RWPE2 (cell line): Measurements from ENCODE around the gene GALNT3.
A peak's percentile ranks its signal among the peaks of the same experiment; 100 is the strongest.

Experiments
- ATAC-seq: fragments of 200-7000 bp; cut with Tn5 transposase; 3 replicates; pipeline ENCODE4 v1.9.1; 2021; ENCODE audit warnings: low read depth
- DNase-seq: peaks from one replicate; pipeline ENCODE4 v3.0.0-alpha.2; 2020; ENCODE audit warnings: low spot score
- H3K27ac ChIP-seq: fragments of 450-650 bp; 2 replicates; pipeline ENCODE4 v1.5.1; 2017; ENCODE audit warnings: mild to moderate bottlenecking; ENCODE audit not compliant: poor library complexity, severe bottlenecking
- H3K27me3 ChIP-seq: fragments of 250-450 bp; sonication (Bioruptor Pico); 2 replicates; pipeline ENCODE4 v1.5.1; 2021; ENCODE audit warnings: mild to moderate bottlenecking, moderate library complexity; ENCODE audit not compliant: insufficient read depth, poor library complexity, severe bottlenecking
- H3K36me3 ChIP-seq: fragments of 250-450 bp; sonication (Bioruptor Pico); 2 replicates; pipeline ENCODE4 v1.5.1; 2020; ENCODE audit warnings: low read depth, mild to moderate bottlenecking, moderate library complexity
- H3K4me1 ChIP-seq: fragments of 250-450 bp; sonication (Bioruptor Pico); 2 replicates; pipeline ENCODE4 v1.5.1; 2021; ENCODE audit warnings: mild to moderate bottlenecking, moderate library complexity; ENCODE audit not compliant: insufficient read depth, poor library complexity, severe bottlenecking
- H3K4me3 ChIP-seq: fragments of 250-450 bp; sonication (Bioruptor Pico); 2 replicates; pipeline ENCODE4 v1.5.1; 2021; ENCODE audit warnings: mild to moderate bottlenecking, moderate library complexity; ENCODE audit not compliant: severe bottlenecking
- H3K9me3 ChIP-seq: fragments of 250-450 bp; sonication (Bioruptor Pico); 2 replicates; pipeline ENCODE4 v1.5.1; 2021; ENCODE audit warnings: mild to moderate bottlenecking, moderate library complexity; ENCODE audit not compliant: severe bottlenecking
- CTCF ChIP-seq: fragments of 450-650 bp; IDR thresholded peaks from one replicate; pipeline ENCODE4 v1.5.1; 2017; ENCODE audit warnings: mild to moderate bottlenecking, moderate library complexity; ENCODE audit not compliant: poor library complexity, severe bottlenecking

Gene GALNT3

GRCh38 chr2:165792104-165792454 lies 2.0 kb downstream of the GALNT3 start:
- TF ChIP-seq CTCF, result no peak
- peak overlapping the region; percentile 81 for H3K4me3 ChIP-seq
- H3K27me3 ChIP-seq, result no peaks in the 10 kb centered on the region
- H3K9me3 ChIP-seq, result no peaks in the 10 kb centered on the region
- H3K4me1 ChIP-seq, result peaks cover 31% of the 10 kb centered on the region
- no peak for ATAC-seq
- DNase-seq, result no peak
- H3K36me3 ChIP-seq, result peaks cover 46% of the 10 kb centered on the region
- H3K27ac ChIP-seq, result peak overlapping the region; percentile 82

- Histone ChIP-seq H3K9me3 (no peaks in the 10 kb centered on the region), H3K27me3 (no peaks in the 10 kb centered on the region), H3K4me1 (peaks cover 31% of the 10 kb centered on the region), H3K27ac (peak overlapping the region; percentile 82), H3K36me3 (peaks cover 51% of the 10 kb centered on the region), H3K4me3 (no peak overlapping the region)
- TF ChIP-seq CTCF, result no peak
- DNase-seq (no peak), ATAC-seq (peak; percentile 32; the same call in 2 of the 3 replicates)
Observed at GRCh38 chr2:165791421-165792103, 2.5 kb downstream of the GALNT3 start.

- DNase-seq, result no peak
- H3K9me3 ChIP-seq, result no peaks in the 10 kb centered on the region
- no peak for TF ChIP-seq CTCF
Observed at GRCh38 chr2:165790466-165790865, 3.6 kb downstream of the GALNT3 start.

GRCh38 chr2:165787334-165787733 lies 6.7 kb downstream of the GALNT3 start:
- H3K4me3 ChIP-seq, result no peak overlapping the region
- no peak overlapping the region for H3K27ac ChIP-seq
- no peaks in the 10 kb centered on the region for H3K27me3 ChIP-seq
- H3K4me1 ChIP-seq, result peaks cover 26% of the 10 kb centered on the region
- DNase-seq (no peak), ATAC-seq (no peak)
- H3K9me3 ChIP-seq, result no peaks in the 10 kb centered on the region
- H3K36me3 ChIP-seq, result peaks cover 82% of the 10 kb centered on the region
- no peak for TF ChIP-seq CTCF

More at GRCh38 chr2:165790466-165790865, 3.6 kb downstream of the GALNT3 start:
- Histone ChIP-seq H3K4me3 (no peak overlapping the region), H3K27ac (peak overlapping the region; percentile 82), H3K36me3 (peaks cover 62% of the 10 kb centered on the region), H3K27me3 (no peaks in the 10 kb centered on the region), H3K4me1 (peaks cover 31% of the 10 kb centered on the region)
- ATAC-seq, result no peak

- no peak for TF ChIP-seq CTCF
- H3K4me3 ChIP-seq, result no peak overlapping the region
- no peaks in the 10 kb centered on the region for H3K9me3 ChIP-seq
- H3K27me3 ChIP-seq, result no peaks in the 10 kb centered on the region
- ATAC-seq (no peak), DNase-seq (no peak)
- H3K36me3 ChIP-seq, result peaks cover 69% of the 10 kb centered on the region
- H3K27ac ChIP-seq, result no peak overlapping the region
- H3K4me1 ChIP-seq, result peaks cover 4% of the 10 kb centered on the region
Observed at GRCh38 chr2:165779706-165780105, 14.3 kb downstream of the GALNT3 start.
